Memory B cell (primary cell): ENCODE measurements around the gene IL20.

ENCODE experiments used
- ATAC-seq: fragments of 150-1000 bp; cut with Tn5 transposase; 2 replicates; pipeline ENCODE4 v1.10.0; 2021; ENCODE audit warnings: low read depth, mild to moderate bottlenecking, moderate library complexity
- DNase-seq, 2 donors: peaks; one replicate each; pipeline ENCODE4 v3.0.0; 2022; ENCODE audit warnings: low spot score in 2 of 2
- H3K27ac Mint-ChIP-seq: one replicate; pipeline ENCODE4 v1.8.0; 2022; ENCODE audit warnings: mild to moderate bottlenecking, moderate library complexity, mixed read lengths
- H3K27me3 Mint-ChIP-seq: one replicate; pipeline ENCODE4 v1.8.0; 2022; ENCODE audit warnings: mixed read lengths
- H3K36me3 Mint-ChIP-seq: one replicate; pipeline ENCODE4 v1.8.0; 2022; ENCODE audit warnings: mild to moderate bottlenecking, mixed read lengths
- H3K4me1 Mint-ChIP-seq: one replicate; pipeline ENCODE4 v1.8.0; 2022; ENCODE audit warnings: mixed read lengths
- H3K4me3 Mint-ChIP-seq: one replicate; pipeline ENCODE4 v1.8.0; 2022; ENCODE audit warnings: mild to moderate bottlenecking, moderate library complexity, mixed read lengths
- H3K9me3 Mint-ChIP-seq: one replicate; pipeline ENCODE4 v1.8.0; 2022; ENCODE audit warnings: mixed read lengths

The IL20 gene

DNA sequence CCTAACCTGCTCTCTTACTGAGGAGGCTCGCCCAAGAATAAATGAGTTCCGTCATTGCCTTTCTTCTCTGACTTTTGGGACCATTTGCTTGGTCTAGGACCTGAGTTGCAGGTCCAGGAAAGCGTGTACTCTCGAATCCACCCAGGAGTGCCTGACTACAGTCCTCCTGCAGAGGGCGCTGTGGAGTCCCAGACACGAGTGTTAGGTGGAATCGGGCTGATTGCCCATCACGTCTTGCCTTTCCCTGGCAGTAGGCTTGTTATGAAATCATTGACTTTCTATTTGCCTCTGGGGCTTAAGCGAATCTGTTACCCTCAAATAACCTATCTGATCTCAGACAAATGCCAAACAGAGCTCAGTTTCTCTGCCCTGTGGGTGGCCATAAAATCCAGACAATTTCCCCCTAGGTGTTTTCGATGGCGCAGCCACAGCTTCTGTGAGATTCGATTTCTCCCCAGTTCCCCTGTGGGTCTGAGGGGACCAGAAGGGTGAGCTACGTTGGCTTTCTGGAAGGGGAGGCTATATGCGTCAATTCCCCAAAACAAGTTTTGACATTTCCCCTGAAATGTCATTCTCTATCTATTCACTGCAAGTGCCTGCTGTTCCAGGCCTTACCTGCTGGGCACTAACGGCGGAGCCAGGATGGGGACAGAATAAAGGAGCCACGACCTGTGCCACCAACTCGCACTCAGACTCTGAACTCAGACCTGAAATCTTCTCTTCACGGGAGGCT is at the start of gene IL20:
Gene IL20 (plus strand): TSS at position 685 of the 733 bp plus-strand sequence. CDS start 230 bp downstream, outside the sequence.
- peak; percentile 83 to 86 for DNase-seq
- Mint-ChIP-seq H3K27ac (no peak within 1 kb of the TSS), H3K27me3 (peaks cover 11% of the 10 kb centered on the region), H3K36me3 (peaks cover 2% of the 10 kb centered on the region), H3K4me3 (no peak within 1 kb of the TSS), H3K9me3 (no peaks in the 10 kb centered on the region), H3K4me1 (peaks cover 8% of the 10 kb centered on the region)
- peak; percentile 97 for ATAC-seq

DNA sequence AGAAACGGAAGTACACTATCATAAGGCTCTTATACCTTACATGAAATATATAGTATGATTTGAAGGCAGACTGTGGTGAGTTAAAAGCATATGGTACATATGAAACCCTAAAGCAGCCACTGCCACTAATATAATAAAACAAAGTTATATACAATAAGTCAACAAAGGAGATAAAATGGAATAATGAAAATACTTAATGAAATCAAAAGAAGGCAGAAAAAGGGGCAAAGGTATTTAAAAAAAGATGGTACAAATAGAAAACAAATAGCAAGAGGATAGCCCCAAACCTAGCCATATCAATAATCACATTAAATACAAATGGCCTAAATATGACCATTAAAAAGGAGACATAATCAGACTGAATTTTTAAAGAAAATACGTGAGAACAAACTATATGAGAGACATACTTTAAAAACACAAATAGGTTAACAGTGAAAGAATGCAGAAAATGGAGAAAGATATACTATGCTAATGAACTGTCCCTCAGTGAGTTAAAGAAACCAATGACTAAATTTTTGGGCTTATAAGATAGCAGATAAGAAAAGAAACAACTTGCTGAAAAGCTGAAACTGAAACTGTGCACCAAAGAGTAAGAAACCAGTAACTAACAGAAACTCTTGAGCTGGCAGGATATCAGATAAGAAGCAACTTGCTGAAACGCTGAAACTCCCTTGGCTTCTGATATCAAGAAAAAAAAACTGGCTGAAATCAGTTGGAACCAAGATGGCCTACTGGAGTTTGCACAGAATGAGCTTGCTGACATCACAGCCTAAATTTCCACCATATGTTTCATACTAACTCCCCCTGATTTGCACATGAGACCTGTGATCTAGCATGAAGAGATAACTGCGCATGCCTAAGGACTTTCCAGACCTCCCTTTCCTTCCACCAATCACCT is 48.8 kb upstream of the IL20 start:
- H3K27me3 Mint-ChIP-seq, result no peaks in the 10 kb centered on the region
- H3K9me3 Mint-ChIP-seq, result peaks cover 2% of the 10 kb centered on the region
- ATAC-seq, result peak; percentile 31
- H3K27ac Mint-ChIP-seq, result peak overlapping the region; percentile 68
- H3K4me1 Mint-ChIP-seq, result peaks cover 34% of the 10 kb centered on the region
- no peaks in the 10 kb centered on the region for H3K36me3 Mint-ChIP-seq
- no peak overlapping the region for H3K4me3 Mint-ChIP-seq
- DNase-seq, result no peak

- no peak overlapping the region for H3K27ac Mint-ChIP-seq
- DNase-seq (no peak), ATAC-seq (no peak)
- peaks cover 19% of the 10 kb centered on the region for H3K4me1 Mint-ChIP-seq
- no peaks in the 10 kb centered on the region for H3K27me3 Mint-ChIP-seq
- H3K36me3 Mint-ChIP-seq, result no peaks in the 10 kb centered on the region
- no peak overlapping the region for H3K4me3 Mint-ChIP-seq
- H3K9me3 Mint-ChIP-seq, result no peaks in the 10 kb centered on the region
Measured at GRCh38 chr1:206821493-206821892, 43.9 kb upstream of the IL20 start.

DNA sequence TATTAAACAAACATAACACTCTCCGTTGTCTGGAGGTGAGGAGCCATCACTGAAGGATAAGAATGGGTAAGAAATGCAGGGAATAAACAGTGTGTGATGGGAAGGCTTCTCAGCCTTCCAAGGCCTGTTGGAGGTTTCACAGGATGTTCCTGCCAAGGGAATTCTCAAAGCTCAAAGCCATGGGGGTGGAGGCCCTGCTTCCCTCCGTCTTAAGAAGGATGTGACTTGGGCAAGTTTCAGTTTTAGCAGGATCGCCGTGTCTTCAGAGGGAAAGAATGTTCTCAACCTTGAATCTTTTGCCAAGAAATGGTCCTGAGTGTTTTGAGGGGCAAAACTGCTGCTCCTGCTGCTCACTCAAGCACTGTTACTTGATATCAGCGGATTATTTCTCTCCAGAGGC is 41.7 kb upstream of the IL20 start:
- DNase-seq (no peak), ATAC-seq (no peak)
- Mint-ChIP-seq H3K27me3 (no peaks in the 10 kb centered on the region), H3K36me3 (no peaks in the 10 kb centered on the region), H3K4me1 (peaks cover 14% of the 10 kb centered on the region), H3K4me3 (no peak overlapping the region), H3K27ac (no peak overlapping the region), H3K9me3 (no peaks in the 10 kb centered on the region)

DNA sequence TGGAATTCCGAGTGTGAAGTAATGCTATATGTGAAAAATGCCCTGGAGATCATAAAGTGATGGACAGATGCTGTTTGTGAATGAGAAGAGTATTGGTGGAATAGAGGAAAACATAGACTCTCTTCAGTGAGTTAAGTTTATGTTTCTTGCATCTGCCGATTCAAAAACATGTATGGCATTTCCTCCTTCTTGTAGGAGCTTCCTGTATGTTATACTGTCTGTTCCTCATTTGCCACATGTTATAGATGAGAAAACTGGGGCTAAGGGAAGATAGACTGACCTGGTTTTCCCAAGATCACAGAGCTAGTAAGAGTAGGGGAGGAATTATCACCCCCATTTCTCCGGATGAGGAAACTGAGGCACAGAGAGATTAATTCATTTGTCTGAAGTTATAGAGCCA is 41.1 kb upstream of the IL20 start:
- no peak for DNase-seq
- H3K4me3 Mint-ChIP-seq, result peak overlapping the region; percentile 15
- H3K27me3 Mint-ChIP-seq, result no peaks in the 10 kb centered on the region
- no peaks in the 10 kb centered on the region for H3K36me3 Mint-ChIP-seq
- ATAC-seq, result peak; percentile 70
- no peak overlapping the region for H3K27ac Mint-ChIP-seq
- H3K9me3 Mint-ChIP-seq, result no peaks in the 10 kb centered on the region
- H3K4me1 Mint-ChIP-seq, result peaks cover 18% of the 10 kb centered on the region

DNA sequence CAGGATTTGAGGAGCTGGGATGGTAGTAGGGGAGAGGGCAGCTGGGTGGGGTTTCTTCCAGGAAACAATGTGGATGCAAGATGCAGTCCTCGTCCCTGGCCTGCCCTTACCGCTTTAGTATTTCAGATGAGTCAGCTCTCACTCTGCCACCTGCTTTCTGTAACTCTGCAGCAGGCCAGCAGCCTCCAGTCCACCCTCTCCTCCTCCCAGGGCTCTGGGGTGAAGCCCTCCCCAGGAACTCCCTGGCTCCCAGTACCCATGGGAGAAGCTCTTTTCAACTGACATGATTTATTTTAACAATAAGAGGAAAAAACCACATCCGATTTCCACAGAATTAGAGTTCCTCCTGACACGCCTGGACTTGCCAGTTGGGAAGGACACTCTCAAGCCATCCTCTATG is 39.0 kb upstream of the IL20 start:
- no peaks in the 10 kb centered on the region for H3K9me3 Mint-ChIP-seq
- H3K27ac Mint-ChIP-seq, result no peak overlapping the region
- ATAC-seq (no peak), DNase-seq (no peak)
- no peak overlapping the region for H3K4me3 Mint-ChIP-seq
- H3K36me3 Mint-ChIP-seq, result no peaks in the 10 kb centered on the region
- H3K4me1 Mint-ChIP-seq, result peaks cover 20% of the 10 kb centered on the region
- no peaks in the 10 kb centered on the region for H3K27me3 Mint-ChIP-seq

DNA sequence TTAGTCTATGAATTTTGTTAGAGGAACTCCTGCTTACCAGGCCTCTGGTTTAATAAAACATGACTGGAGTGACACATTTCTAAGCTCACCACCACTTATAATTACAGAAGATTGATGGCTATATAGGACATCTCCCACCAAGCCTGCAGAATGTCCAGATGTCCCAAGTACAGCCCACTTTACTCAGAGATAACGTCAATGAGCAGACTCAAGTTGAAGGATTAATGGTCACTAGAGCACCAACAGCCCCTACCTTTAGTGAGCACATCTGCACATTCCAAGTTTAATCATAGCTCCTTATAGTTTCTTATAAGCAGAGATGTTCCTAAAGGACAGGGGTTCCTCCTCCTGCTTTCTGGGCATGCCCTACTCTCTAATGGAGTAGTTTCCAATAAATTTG is 37.4 kb upstream of the IL20 start:
- Mint-ChIP-seq H3K9me3 (no peaks in the 10 kb centered on the region), H3K4me1 (peaks cover 32% of the 10 kb centered on the region), H3K36me3 (no peaks in the 10 kb centered on the region), H3K27me3 (no peaks in the 10 kb centered on the region), H3K4me3 (no peak overlapping the region), H3K27ac (no peak overlapping the region)
- DNase-seq (no peak), ATAC-seq (no peak)

DNA sequence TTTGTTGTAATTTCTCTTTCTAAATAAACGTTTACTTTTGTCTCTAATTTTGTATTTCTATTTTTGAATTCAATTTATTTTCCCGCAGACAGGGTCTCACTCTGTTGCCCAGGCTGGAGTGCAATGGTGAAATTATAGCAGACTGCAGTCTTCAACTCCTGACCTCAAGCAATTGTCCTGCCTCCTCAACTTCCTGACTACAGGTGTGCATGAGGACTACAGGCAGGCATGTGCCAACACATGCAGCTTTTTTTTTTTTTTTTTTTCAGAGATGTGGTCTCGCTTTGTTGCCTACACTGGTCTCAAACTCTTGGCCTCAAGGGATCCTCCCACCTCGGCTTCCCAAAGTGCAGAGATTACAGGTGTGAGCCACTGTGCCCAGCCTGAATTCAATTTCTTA is 36.7 kb upstream of the IL20 start:
- Mint-ChIP-seq H3K27ac (peak overlapping the region; percentile 2), H3K4me1 (peaks cover 37% of the 10 kb centered on the region), H3K36me3 (no peaks in the 10 kb centered on the region), H3K4me3 (peak overlapping the region; percentile 6), H3K27me3 (no peaks in the 10 kb centered on the region), H3K9me3 (no peaks in the 10 kb centered on the region)
- peak; percentile 49 for ATAC-seq
- DNase-seq, result no peak

DNA sequence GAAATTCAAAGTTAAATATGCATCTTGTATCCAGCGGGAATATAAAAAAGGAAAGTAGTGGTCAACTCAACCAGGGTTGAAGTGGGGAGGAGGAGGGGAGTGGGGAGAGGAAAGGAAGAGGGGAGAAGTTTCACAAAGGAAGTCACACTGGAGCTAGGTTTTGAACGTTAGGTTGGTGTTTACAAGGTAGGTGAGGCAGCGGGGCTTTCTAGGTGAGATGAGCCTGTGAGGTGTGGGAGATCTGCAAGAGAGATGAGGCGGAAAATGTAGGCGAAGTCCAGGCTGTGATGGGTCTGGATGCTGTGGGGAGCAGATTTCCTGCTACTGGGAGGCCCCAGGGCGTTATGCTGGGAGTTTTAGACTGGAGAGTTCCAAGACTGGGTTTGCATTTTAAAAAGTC is 36.1 kb upstream of the IL20 start:
- peak overlapping the region; percentile 6 for H3K4me3 Mint-ChIP-seq
- H3K4me1 Mint-ChIP-seq, result peaks cover 35% of the 10 kb centered on the region
- no peaks in the 10 kb centered on the region for H3K27me3 Mint-ChIP-seq
- H3K36me3 Mint-ChIP-seq, result no peaks in the 10 kb centered on the region
- DNase-seq (no peak), ATAC-seq (peak; percentile 27)
- H3K27ac Mint-ChIP-seq, result peak overlapping the region; percentile 2
- H3K9me3 Mint-ChIP-seq, result no peaks in the 10 kb centered on the region

DNA sequence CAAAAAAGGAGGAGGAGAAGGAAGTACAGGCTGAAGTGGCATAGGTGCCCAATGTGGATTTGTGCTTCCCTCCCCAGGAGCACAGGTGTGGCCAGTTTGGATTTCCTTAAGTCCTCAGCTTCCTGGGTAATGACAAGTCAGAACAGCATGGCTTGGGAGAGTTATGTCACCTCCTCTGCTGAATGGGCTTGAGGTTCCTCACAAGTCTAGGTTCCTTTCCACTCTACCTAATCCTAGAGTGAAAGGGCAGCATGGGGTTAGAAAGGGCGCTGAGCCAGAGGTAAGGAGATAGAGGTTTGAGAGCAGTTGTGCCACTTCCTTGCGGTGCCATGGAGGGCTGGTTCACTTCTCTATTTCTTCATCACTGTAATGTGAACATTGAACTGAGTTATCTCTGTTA is 35.5 kb upstream of the IL20 start:
- H3K4me1 Mint-ChIP-seq, result peaks cover 37% of the 10 kb centered on the region
- H3K4me3 Mint-ChIP-seq, result no peak overlapping the region
- no peaks in the 10 kb centered on the region for H3K36me3 Mint-ChIP-seq
- ATAC-seq (peak; percentile 84), DNase-seq (no peak)
- H3K27ac Mint-ChIP-seq, result no peak overlapping the region
- H3K9me3 Mint-ChIP-seq, result no peaks in the 10 kb centered on the region
- no peaks in the 10 kb centered on the region for H3K27me3 Mint-ChIP-seq

DNA sequence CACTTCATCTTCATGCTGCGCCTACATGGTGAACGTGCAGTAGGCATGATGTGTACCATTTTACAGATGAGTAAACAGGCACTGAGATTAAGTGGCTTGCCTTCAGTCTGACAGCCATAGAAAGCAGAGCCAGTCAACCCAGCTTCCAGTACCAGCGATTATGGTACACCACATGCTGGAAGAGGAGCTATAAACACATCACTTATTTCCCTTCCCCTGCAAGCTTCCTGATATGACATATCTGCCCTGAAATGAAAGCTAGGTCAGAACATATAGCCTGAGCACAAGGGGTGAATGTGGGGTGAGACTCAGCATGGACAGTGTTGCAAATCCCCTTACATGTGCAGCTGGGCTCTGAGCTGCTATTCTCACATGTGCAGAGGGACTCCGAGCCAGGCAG is 33.8 kb upstream of the IL20 start:
- no peak overlapping the region for H3K4me3 Mint-ChIP-seq
- no peaks in the 10 kb centered on the region for H3K27me3 Mint-ChIP-seq
- H3K36me3 Mint-ChIP-seq, result no peaks in the 10 kb centered on the region
- no peak for DNase-seq
- H3K4me1 Mint-ChIP-seq, result peaks cover 37% of the 10 kb centered on the region
- no peaks in the 10 kb centered on the region for H3K9me3 Mint-ChIP-seq
- H3K27ac Mint-ChIP-seq, result no peak overlapping the region
- no peak for ATAC-seq

DNA sequence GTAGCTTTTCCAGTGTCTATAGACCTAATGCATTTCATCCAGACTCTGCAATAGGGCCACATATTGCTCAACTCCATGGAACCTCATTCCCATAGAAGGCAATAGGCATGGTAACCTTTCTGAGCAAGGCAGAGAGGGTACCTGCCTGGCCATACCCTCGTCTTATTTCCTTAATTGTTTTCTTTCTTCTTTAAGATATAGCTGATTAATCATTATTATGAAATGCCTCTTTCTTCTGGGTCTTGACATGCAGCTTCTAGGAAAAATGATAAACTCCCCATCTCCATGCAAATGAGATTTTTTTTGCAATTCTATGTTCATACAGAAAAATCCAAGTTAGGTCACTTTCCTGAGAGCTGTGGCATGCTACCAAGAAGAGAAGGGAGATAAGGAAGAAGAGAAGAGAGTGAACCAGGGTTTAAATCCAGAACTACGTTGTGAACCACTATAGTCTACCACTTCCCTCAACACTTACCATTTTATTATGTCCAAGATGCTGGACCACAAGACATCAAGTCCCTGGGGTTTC is 33.0 kb upstream of the IL20 start:
- peaks cover 37% of the 10 kb centered on the region for H3K4me1 Mint-ChIP-seq

DNA sequence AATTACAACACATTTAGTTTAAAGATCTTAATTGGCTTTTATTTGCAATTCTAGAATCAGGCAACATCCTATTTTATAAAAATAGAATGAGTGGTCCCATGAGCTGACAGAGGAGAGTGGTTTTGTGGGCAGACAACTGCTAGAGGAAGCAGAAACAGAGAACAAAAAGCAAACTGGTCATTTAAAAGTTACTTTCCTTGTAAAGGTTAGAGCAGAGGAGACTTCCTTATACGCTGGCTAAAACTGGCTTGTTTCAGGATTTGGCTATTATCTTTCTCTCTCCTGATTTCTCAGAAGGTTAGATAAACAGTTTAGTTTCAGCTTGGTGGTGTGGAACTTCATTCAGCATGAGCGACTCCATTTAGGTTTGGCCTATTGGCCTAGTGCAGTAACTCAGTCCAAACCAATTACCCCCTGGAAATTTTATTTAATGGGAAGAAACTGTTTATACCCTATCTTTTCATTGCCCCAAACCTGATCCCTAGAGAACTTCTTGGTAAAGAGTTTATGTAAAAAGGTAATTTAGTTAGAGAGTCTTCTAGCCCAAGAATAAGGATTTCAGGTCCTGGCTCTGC is 32.2 kb upstream of the IL20 start:
- Mint-ChIP-seq H3K36me3 (no peaks in the 10 kb centered on the region), H3K27ac (no peak overlapping the region), H3K9me3 (no peaks in the 10 kb centered on the region)

More for the DNA sequence above, 33.0 kb upstream of the IL20 start:
- H3K27me3 Mint-ChIP-seq, result peaks cover 2% of the 10 kb centered on the region
- no peak for DNase-seq
- no peak overlapping the region for H3K27ac Mint-ChIP-seq
- ATAC-seq, result no peak
- no peaks in the 10 kb centered on the region for H3K9me3 Mint-ChIP-seq
- H3K4me3 Mint-ChIP-seq, result no peak overlapping the region
- no peaks in the 10 kb centered on the region for H3K36me3 Mint-ChIP-seq

DNA sequence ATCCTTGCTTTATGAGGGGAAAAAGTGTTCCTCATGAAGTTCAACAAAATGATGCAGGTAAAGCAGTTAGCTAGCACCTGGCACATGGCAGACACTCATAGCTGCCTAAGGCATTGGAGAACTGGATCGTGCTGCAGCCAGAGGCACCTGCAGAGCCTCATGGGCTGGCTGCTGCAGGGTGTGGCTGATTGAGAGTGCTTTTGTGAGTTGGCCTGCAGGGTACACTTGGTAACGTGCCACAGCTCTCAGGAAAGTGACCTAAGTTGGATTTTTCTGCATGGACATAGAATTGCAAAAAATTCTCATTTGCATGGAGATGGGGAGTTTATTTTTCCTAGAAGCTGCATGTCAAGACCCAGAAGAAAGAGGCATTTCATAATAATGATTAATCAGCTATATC is 31.6 kb upstream of the IL20 start:
- ATAC-seq, result no peak

More for the DNA sequence above, 32.2 kb upstream of the IL20 start:
- Mint-ChIP-seq H3K27me3 (peaks cover 2% of the 10 kb centered on the region), H3K4me3 (no peak overlapping the region), H3K4me1 (peaks cover 36% of the 10 kb centered on the region)
- ATAC-seq, result peak; percentile 39
- no peak for DNase-seq

More for the DNA sequence above, 31.6 kb upstream of the IL20 start:
- no peaks in the 10 kb centered on the region for H3K9me3 Mint-ChIP-seq
- peaks cover 33% of the 10 kb centered on the region for H3K4me1 Mint-ChIP-seq
- H3K27me3 Mint-ChIP-seq, result peaks cover 2% of the 10 kb centered on the region
- no peak for DNase-seq
- H3K36me3 Mint-ChIP-seq, result no peaks in the 10 kb centered on the region
- no peak overlapping the region for H3K4me3 Mint-ChIP-seq
- H3K27ac Mint-ChIP-seq, result no peak overlapping the region
